ENCODE data around the gene FAM78B. TPM values are rescaled to one million over a fixed set of nuclear protein-coding genes. Genes with fewer than 3 reads are reported as not detected.

FAM78B gene
- total RNA-seq, 1 experiment from 2014 or later: 0.41 TPM

- ChIA-PET POLR2A (no interaction called here), CTCF (no interaction called here)
- Histone ChIP-seq H3K9me3 (ENCODE audit: control insufficient read depth, insufficient read depth, low read depth, low read length) (no peaks in the 10 kb centered on the region), H3K27me3 (ENCODE audit: control insufficient read depth, insufficient read depth, low read length) (no peaks in the 10 kb centered on the region), H3K4me3 (ENCODE audit: low read depth in 2 of 2, low read length in 2 of 2) (no peak overlapping the region), H3K27ac (ENCODE audit: low read length) (no peak overlapping the region), H3K4me1 (ENCODE audit: control insufficient read depth, insufficient read depth, low read length) (no peaks in the 10 kb centered on the region), H3K36me3 (ENCODE audit: control insufficient read depth, insufficient read depth, low read length) (no peaks in the 10 kb centered on the region)
- no peak for TF ChIP-seq TCF7L2 (IDR thresholded peaks at IDR 0.05; ENCODE audit: low read depth, low read length)
- no peak for TF ChIP-seq REST (IDR thresholded peaks at IDR 0.05; ENCODE audit: insufficient read depth in 1 of 2, low read depth in 2 of 2, low read length in 1 of 2)
- TF ChIP-seq POLR2AphosphoS5 (IDR thresholded peaks at IDR 0.05; ENCODE audit: low read depth, low read length): no peak
- no peak for TF ChIP-seq CTCF (IDR thresholded peaks at IDR 0.05)
- no peak for TF ChIP-seq SIN3A (IDR thresholded peaks at IDR 0.05; ENCODE audit: borderline replicate concordance, insufficient read depth, low read depth, low read length)
- no peak for ATAC-seq
- BruUV-seq (replicated peaks): no TSS peak
- intact Hi-C loops (cut with micrococcal nuclease; ENCODE audit: unreplicated experiment) (no loop called here), in situ Hi-C loops (cut with HindIII; ENCODE audit: low pct_unique_long_range_greater_than_20kb, low sequenced_read_pairs) (no loop called here)
- DNase-seq (ENCODE audit: low read depth, low spot score): no peak
These were observed 13.8 kb downstream of the FAM78B start for GRCh38 chr1:166152978-166153377.

GRCh38 chr1:166151804-166152203, 15.0 kb downstream of the FAM78B start:
- POLR2A ChIA-PET: no interaction called here

More at GRCh38 chr1:166151804-166152203, 15.0 kb downstream of the FAM78B start:
- H3K27ac ChIP-seq (ENCODE audit: low read length): no peak overlapping the region
- no peaks in the 10 kb centered on the region for H3K36me3 ChIP-seq (ENCODE audit: control insufficient read depth, insufficient read depth, low read length)
- ATAC-seq: no peak
- no peak overlapping the region for H3K4me3 ChIP-seq (ENCODE audit: low read depth in 2 of 2, low read length in 2 of 2)
- TF ChIP-seq CTCF (IDR thresholded peaks at IDR 0.05): no peak
- DNase-seq (ENCODE audit: low read depth, low spot score): no peak
- in situ Hi-C loops (cut with HindIII; ENCODE audit: low pct_unique_long_range_greater_than_20kb, low sequenced_read_pairs): no loop called here
- CTCF ChIA-PET: no interaction called here
- no TSS peak for BruUV-seq (replicated peaks)
- intact Hi-C loops (cut with micrococcal nuclease; ENCODE audit: unreplicated experiment): no loop called here
- no peaks in the 10 kb centered on the region for H3K4me1 ChIP-seq (ENCODE audit: control insufficient read depth, insufficient read depth, low read length)
- no peaks in the 10 kb centered on the region for H3K9me3 ChIP-seq (ENCODE audit: control insufficient read depth, insufficient read depth, low read depth, low read length)
- no peaks in the 10 kb centered on the region for H3K27me3 ChIP-seq (ENCODE audit: control insufficient read depth, insufficient read depth, low read length)
